HL-60 (cell line): ENCODE measurements around the gene ZBED4.
"Not testable (repeated sequence)": the region's sequence is repeated elsewhere in the genome, so short reads cannot be mapped to it uniquely, and the experiment has no call there.

ENCODE experiments used
- DNase-seq, 2 experiments: peaks; one replicate each; pipeline ENCODE4 v3.0.0-alpha.2; 2010 to 2020; ENCODE audit warnings: low read depth in 1 of 2, low spot score in 1 of 2
- H3K27ac ChIP-seq: fragments of 250-450 bp; sonication (Bioruptor Pico); replicated peaks from 2 replicates; pipeline ENCODE4 v1.5.1; 2020; ENCODE audit warnings: mild to moderate bottlenecking, moderate library complexity
- H3K27me3 ChIP-seq: fragments of 250-450 bp; sonication (Bioruptor Pico); 2 replicates; pipeline ENCODE4 v1.5.1; 2021; ENCODE audit warnings: mild to moderate bottlenecking, moderate library complexity; ENCODE audit not compliant: insufficient read depth, poor library complexity, severe bottlenecking
- H3K4me3 ChIP-seq: replicated peaks from 2 replicates; pipeline ENCODE4 v1.5.1; 2011; ENCODE audit warnings: mild to moderate bottlenecking, control low read depth, low read length; ENCODE audit not compliant: insufficient read depth
- GABPA ChIP-seq: IDR thresholded peaks from 2 replicates; pipeline ENCODE4 v1.6.1; 2012; ENCODE audit warnings: low read depth
- POLR2AphosphoS5 ChIP-seq: IDR thresholded peaks from 2 replicates; pipeline ENCODE4 v1.6.1; 2012; ENCODE audit warnings: low read depth
- REST ChIP-seq: IDR thresholded peaks from 2 replicates; pipeline ENCODE4 v1.6.1; 2012; ENCODE audit warnings: low read depth; ENCODE audit not compliant: insufficient replicate concordance
- SPI1 ChIP-seq: IDR thresholded peaks from 2 replicates; pipeline ENCODE4 v1.6.1; 2012; ENCODE audit warnings: low read depth, mild to moderate bottlenecking, borderline replicate concordance
- TF ChIP-seq, protein P1 (sequence below): IDR thresholded peaks from one replicate; pipeline ENCODE4 v1.5.1; 2011; ENCODE audit warnings: low read length, control low read depth, inconsistent platforms; ENCODE audit not compliant: insufficient read depth

Gene ZBED4

GRCh38 chr22:49817359-49817758 lies 36.3 kb upstream of the ZBED4 start:
- DNase-seq = no peak
- TF ChIP-seq REST (no peak), POLR2AphosphoS5 (0 out of 2 replicates have a peak, but pooled peaks have one; percentile 23), SPI1 (no peak)
- no peaks in the 10 kb centered on the region for H3K27me3 ChIP-seq
- no peak overlapping the region for H3K4me3 ChIP-seq
- H3K27ac ChIP-seq = no peak overlapping the region

GRCh38 chr22:49820984-49821383 lies 32.7 kb upstream of the ZBED4 start:
- no peak overlapping the region for H3K27ac ChIP-seq
- H3K4me3 ChIP-seq = no peak overlapping the region
- no peak for DNase-seq
- TF ChIP-seq SPI1 = no peak
- TF ChIP-seq POLR2AphosphoS5 = no peak
- no peak for TF ChIP-seq REST
- no peak for TF ChIP-seq GABPA
- TF ChIP-seq, protein P1, sequence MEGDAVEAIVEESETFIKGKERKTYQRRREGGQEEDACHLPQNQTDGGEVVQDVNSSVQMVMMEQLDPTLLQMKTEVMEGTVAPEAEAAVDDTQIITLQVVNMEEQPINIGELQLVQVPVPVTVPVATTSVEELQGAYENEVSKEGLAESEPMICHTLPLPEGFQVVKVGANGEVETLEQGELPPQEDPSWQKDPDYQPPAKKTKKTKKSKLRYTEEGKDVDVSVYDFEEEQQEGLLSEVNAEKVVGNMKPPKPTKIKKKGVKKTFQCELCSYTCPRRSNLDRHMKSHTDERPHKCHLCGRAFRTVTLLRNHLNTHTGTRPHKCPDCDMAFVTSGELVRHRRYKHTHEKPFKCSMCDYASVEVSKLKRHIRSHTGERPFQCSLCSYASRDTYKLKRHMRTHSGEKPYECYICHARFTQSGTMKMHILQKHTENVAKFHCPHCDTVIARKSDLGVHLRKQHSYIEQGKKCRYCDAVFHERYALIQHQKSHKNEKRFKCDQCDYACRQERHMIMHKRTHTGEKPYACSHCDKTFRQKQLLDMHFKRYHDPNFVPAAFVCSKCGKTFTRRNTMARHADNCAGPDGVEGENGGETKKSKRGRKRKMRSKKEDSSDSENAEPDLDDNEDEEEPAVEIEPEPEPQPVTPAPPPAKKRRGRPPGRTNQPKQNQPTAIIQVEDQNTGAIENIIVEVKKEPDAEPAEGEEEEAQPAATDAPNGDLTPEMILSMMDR = no peak
- no peaks in the 10 kb centered on the region for H3K27me3 ChIP-seq

DNA sequence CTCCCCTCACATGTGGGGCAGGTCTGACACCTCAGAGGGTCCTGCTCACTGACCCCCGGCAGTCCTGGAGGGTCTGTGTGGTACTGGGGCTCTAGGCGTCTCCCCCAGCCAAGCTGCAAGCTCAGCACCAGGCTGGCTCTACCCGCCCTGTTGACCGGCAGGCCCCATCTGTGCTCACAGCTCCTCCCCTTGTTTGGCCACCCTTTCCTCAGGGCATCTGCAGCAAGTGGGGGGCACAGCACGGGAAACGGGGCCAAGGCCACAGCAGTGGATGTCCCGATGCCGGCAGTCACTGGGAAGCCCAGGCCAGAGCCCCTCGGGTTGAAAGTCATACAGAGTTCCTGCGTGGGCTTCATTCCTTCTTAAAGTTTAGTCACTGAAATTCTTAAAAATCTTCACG lies 31.9 kb upstream of the ZBED4 start:
- H3K27me3 ChIP-seq, DNase-seq, H3K27ac ChIP-seq, H3K4me3 ChIP-seq: not testable (repeated sequence)

DNA sequence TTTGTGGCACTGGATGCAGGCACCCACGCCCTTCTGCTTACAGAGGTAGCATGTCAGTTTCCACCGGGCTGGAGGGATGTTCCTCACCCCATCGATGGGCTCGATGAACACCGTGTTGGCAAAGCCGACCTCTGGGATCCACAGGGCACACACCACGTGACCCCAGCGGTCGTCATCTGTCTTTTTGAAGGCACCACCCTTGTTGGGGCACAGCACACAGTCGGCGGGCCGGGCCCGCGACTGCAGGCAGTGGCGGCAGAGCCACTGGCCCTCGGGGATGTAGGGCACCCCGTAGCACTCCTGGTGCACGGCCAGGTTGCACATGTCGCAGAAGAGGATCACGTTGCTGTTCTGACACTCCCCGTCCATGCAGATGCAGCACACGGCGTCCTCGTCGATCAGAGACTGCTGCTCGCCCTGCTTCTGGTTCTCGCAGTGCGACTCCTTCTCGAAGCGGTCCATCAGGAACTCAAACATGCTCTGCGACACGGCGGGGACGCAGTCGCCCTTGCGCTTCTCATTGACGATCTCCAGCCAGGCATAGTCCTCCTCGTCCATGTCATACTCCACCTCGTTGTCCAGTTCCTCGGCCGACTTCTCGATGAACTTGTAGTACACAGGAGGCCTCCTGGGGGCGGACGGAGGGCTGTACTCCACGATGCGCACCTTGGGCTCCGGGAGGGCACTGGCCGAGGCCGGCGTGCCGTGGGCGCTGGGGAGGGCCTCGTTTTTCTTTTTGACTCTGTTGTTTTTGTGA lies 30.2 kb upstream of the ZBED4 start:
- H3K4me3 ChIP-seq = no peak overlapping the region
- no peak for DNase-seq
- TF ChIP-seq SPI1 (no peak), REST (no peak), GABPA (no peak), POLR2AphosphoS5 (no peak)
- TF ChIP-seq, protein P1 = no peak
- H3K27me3 ChIP-seq = no peaks in the 10 kb centered on the region
- no peak overlapping the region for H3K27ac ChIP-seq
